ENCODE results near the gene FAM217A.
A peak's percentile ranks its signal among the peaks of the same experiment; 100 is the strongest.
"Not testable (repeated sequence)": the region's sequence is repeated elsewhere in the genome, so short reads cannot be mapped to it uniquely, and the experiment has no call there.

The FAM217A gene

GRCh38 chr6:4103929-4104328, 25.0 kb upstream of the FAM217A start:
- H3K27me3 ChIP-seq (replicated peaks in 2 of 5; ENCODE audit: control insufficient read depth in 4 of 5, insufficient read depth in 5 of 5, low read length in 4 of 5) = peaks cover 0 to 2% (median 0%) of the 10 kb centered on the region in 5 experiments
- WGBS (ENCODE audit: insufficient coverage) = 100% methylated on average over 5 of the region's 5 CpGs
- POLR2A ChIA-PET = no interaction called here

DNA sequence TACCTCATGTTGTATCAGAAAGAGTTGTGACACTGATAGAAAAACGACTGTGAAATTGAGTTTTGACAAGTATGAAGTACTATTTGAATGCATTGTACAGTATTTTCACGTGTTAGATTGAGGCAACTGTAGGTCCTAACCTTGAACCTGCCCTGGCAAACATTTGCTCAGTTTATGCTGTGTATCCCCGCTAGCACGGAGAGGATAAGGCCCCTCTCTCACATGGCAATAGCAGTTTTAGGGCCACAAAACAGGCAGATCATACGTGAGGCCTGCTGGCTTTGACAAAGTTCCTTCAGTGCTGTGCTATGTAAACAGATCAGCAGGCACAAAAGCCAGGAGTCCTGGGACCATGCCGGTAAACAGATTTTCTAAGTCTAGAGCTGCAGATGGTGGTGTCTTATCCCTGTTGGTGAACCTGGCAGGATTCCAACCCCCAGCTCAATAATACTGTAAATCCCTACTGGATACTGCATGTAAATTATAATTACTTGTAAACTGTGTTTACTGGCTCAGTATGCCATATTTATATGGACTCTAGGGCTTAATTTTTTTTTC, 23.8 kb upstream of the FAM217A start:
- CTCF ChIA-PET = interaction anchor here (1.4 kb wide), 2 partner anchors 15 to 38 kb away, joined by 3 to 5 read pairs; no protein-coding TSS in a partner anchor
- H3K27ac ChIP-seq (ENCODE audit: insufficient read depth in 1 of 2, low read depth in 1 of 2, low read length in 2 of 2, poor library complexity in 1 of 2, severe bottlenecking in 2 of 2) = no peak overlapping the region
- H3K9me3 ChIP-seq (ENCODE audit: control extremely low read depth in 1 of 5, control insufficient read depth in 4 of 5, insufficient read depth in 2 of 5, low read depth in 1 of 5, low read length in 4 of 5) = peaks cover 0 to 2% (median 0%) of the 10 kb centered on the region in 5 experiments

More at GRCh38 chr6:4103929-4104328, 25.0 kb upstream of the FAM217A start:
- Histone ChIP-seq H3K4me1 (ENCODE audit: control extremely low read depth in 1 of 4, control insufficient read depth in 4 of 4, insufficient read depth in 4 of 4, low read length in 3 of 4) (no peaks in the 10 kb centered on the region), H3K4me3 (ENCODE audit: control insufficient read depth in 1 of 7, extremely low read depth in 1 of 7, insufficient read depth in 4 of 7, low read depth in 2 of 7, low read length in 6 of 7) (no peak overlapping the region), H3K27ac (ENCODE audit: insufficient read depth in 1 of 2, low read depth in 1 of 2, low read length in 2 of 2, poor library complexity in 1 of 2, severe bottlenecking in 2 of 2) (no peak overlapping the region), H3K9me3 (ENCODE audit: control extremely low read depth in 1 of 5, control insufficient read depth in 4 of 5, insufficient read depth in 2 of 5, low read depth in 1 of 5, low read length in 4 of 5) (peaks cover 0 to 2% (median 0%) of the 10 kb centered on the region in 5 experiments), H3K36me3 (ENCODE audit: control insufficient read depth in 4 of 4, insufficient read depth in 4 of 4, low read length in 3 of 4) (peaks cover 0 to 2% (median 0%) of the 10 kb centered on the region in 4 experiments)
- CTCF ChIA-PET = no interaction called here
- DNase-seq = no peak

DNA sequence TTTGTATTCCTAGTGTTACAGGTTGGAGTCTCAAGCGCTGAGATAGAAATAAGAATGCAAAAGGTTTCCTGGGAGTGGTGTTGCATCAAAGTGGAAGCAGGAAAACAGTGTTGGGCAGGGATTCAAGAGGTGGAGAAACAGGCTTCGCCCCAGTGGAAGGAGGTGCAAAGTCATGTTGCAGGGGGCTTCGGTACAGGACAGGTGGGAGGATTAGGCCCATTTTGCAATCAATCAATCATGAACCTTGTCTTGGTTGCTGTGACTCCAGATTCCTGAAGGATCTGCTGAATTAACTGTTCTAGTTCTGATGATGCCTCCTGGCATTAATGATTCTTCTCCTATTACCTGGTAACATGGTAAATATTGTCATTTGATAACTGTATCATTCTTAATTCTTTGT, 22.4 kb upstream of the FAM217A start:
- POLR2A ChIA-PET = no interaction called here
- Histone ChIP-seq H3K4me3 (ENCODE audit: control insufficient read depth in 1 of 7, extremely low read depth in 1 of 7, insufficient read depth in 4 of 7, low read depth in 2 of 7, low read length in 6 of 7) (no peak overlapping the region), H3K36me3 (ENCODE audit: control insufficient read depth in 4 of 4, insufficient read depth in 4 of 4, low read length in 3 of 4) (peaks cover 0 to 2% (median 0%) of the 10 kb centered on the region in 4 experiments), H3K4me1 (ENCODE audit: control extremely low read depth in 1 of 4, control insufficient read depth in 4 of 4, insufficient read depth in 4 of 4, low read length in 3 of 4) (no peaks in the 10 kb centered on the region), H3K9me3 (ENCODE audit: control extremely low read depth in 1 of 5, control insufficient read depth in 4 of 5, insufficient read depth in 2 of 5, low read depth in 1 of 5, low read length in 4 of 5) (peaks cover 0 to 2% (median 0%) of the 10 kb centered on the region in 5 experiments), H3K27ac (ENCODE audit: insufficient read depth in 1 of 2, low read depth in 1 of 2, low read length in 2 of 2, poor library complexity in 1 of 2, severe bottlenecking in 2 of 2) (no peak overlapping the region), H3K27me3 (replicated peaks in 2 of 5; ENCODE audit: control insufficient read depth in 4 of 5, insufficient read depth in 5 of 5, low read length in 4 of 5) (no peaks in the 10 kb centered on the region)
- 90% methylated on average over 2 of the region's 3 CpGs for WGBS (ENCODE audit: insufficient coverage)
- CTCF ChIA-PET = no interaction called here
- no peak for DNase-seq

More for the DNA sequence above, 23.8 kb upstream of the FAM217A start:
- no peaks in the 10 kb centered on the region for H3K4me1 ChIP-seq (ENCODE audit: control extremely low read depth in 1 of 4, control insufficient read depth in 4 of 4, insufficient read depth in 4 of 4, low read length in 3 of 4)
- POLR2A ChIA-PET = no interaction called here
- H3K27me3 ChIP-seq (replicated peaks in 2 of 5; ENCODE audit: control insufficient read depth in 4 of 5, insufficient read depth in 5 of 5, low read length in 4 of 5) = peaks cover 0 to 2% (median 0%) of the 10 kb centered on the region in 5 experiments
- no peak for DNase-seq
- WGBS (ENCODE audit: insufficient coverage) = 100% methylated on average over 5 of the region's 6 CpGs
- H3K36me3 ChIP-seq (ENCODE audit: control insufficient read depth in 4 of 4, insufficient read depth in 4 of 4, low read length in 3 of 4) = peaks cover 0 to 2% (median 0%) of the 10 kb centered on the region in 4 experiments
- H3K4me3 ChIP-seq (ENCODE audit: control insufficient read depth in 1 of 7, extremely low read depth in 1 of 7, insufficient read depth in 4 of 7, low read depth in 2 of 7, low read length in 6 of 7) = no peak overlapping the region

GRCh38 chr6:4100655-4101054, 21.7 kb upstream of the FAM217A start:
- Histone ChIP-seq H3K27ac (ENCODE audit: insufficient read depth in 1 of 2, low read depth in 1 of 2, low read length in 2 of 2, poor library complexity in 1 of 2, severe bottlenecking in 2 of 2) (no peak overlapping the region), H3K27me3 (replicated peaks in 2 of 5; ENCODE audit: control insufficient read depth in 4 of 5, insufficient read depth in 5 of 5, low read length in 4 of 5) (no peaks in the 10 kb centered on the region), H3K4me1 (ENCODE audit: control extremely low read depth in 1 of 4, control insufficient read depth in 4 of 4, insufficient read depth in 4 of 4, low read length in 3 of 4) (no peaks in the 10 kb centered on the region), H3K9me3 (ENCODE audit: control extremely low read depth in 1 of 5, control insufficient read depth in 4 of 5, insufficient read depth in 2 of 5, low read depth in 1 of 5, low read length in 4 of 5) (peaks cover 0 to 2% (median 0%) of the 10 kb centered on the region in 5 experiments), H3K4me3 (ENCODE audit: control insufficient read depth in 1 of 7, extremely low read depth in 1 of 7, insufficient read depth in 4 of 7, low read depth in 2 of 7, low read length in 6 of 7) (no peak overlapping the region), H3K36me3 (ENCODE audit: control insufficient read depth in 4 of 4, insufficient read depth in 4 of 4, low read length in 3 of 4) (peaks cover 0 to 2% (median 0%) of the 10 kb centered on the region in 4 experiments)
- ChIA-PET POLR2A (no interaction called here), CTCF (no interaction called here)
- DNase-seq = peak; percentile 1 to 19 (median 6)
- 50% methylated on average over 3 of the region's 5 CpGs for WGBS (ENCODE audit: insufficient coverage)

DNA sequence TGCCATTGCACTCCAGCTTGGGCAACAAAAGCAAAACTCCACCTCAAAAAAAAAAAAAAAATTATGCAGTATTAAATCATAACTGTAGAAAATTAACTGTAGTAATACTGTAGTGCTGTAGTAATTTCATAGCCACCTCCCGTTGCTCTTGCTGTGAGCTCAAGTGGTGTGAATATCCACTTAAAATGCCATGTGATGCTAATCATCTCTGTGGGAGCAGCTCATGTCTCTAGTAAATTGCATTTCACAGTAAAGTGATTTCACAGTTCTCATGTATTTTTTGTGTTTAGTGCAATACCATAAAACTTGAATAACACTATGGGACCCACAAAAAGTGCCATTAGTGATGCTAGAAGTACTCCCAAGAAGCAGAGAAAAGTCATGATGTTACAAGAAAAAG, 14.4 kb upstream of the FAM217A start:
- WGBS (ENCODE audit: insufficient coverage) = 60% methylated on average over 1 of the region's 1 CpG
- ChIA-PET POLR2A (no interaction called here), CTCF (no interaction called here)
- Histone ChIP-seq H3K27me3 (replicated peaks in 2 of 5; ENCODE audit: control insufficient read depth in 4 of 5, insufficient read depth in 5 of 5, low read length in 4 of 5) (no peaks in the 10 kb centered on the region), H3K9me3 (ENCODE audit: control extremely low read depth in 1 of 5, control insufficient read depth in 4 of 5, insufficient read depth in 2 of 5, low read depth in 1 of 5, low read length in 4 of 5) (no peaks in the 10 kb centered on the region), H3K27ac (ENCODE audit: insufficient read depth in 1 of 2, low read depth in 1 of 2, low read length in 2 of 2, poor library complexity in 1 of 2, severe bottlenecking in 2 of 2) (no peak overlapping the region), H3K4me3 (ENCODE audit: control insufficient read depth in 1 of 7, extremely low read depth in 1 of 7, insufficient read depth in 4 of 7, low read depth in 2 of 7, low read length in 6 of 7) (no peak overlapping the region), H3K36me3 (ENCODE audit: control insufficient read depth in 4 of 4, insufficient read depth in 4 of 4, low read length in 3 of 4) (no peaks in the 10 kb centered on the region), H3K4me1 (ENCODE audit: control extremely low read depth in 1 of 4, control insufficient read depth in 4 of 4, insufficient read depth in 4 of 4, low read length in 3 of 4) (no peaks in the 10 kb centered on the region)
- DNase-seq = no peak

DNA sequence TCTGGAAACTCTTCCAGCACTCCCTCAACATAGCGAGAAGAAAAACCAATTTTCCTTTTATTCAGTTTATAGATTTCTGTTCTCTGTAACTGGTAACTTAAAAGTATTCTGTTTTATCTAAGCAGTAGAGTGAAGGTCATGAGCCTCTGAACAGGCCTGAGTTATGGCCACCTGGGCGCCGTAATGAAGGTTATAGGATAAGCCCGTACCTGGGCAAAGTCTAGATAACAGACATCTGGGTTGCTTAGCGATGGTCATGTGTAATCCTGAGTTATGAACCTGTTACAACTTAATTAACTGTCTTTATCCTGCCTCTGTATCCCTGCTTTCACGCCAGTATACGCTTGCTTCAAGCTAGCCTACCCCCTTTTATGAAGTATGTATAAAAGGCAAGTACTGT, 13.0 kb upstream of the FAM217A start:
- ChIA-PET POLR2A (no interaction called here), CTCF (interaction anchor here (1.4 kb wide), 1 partner anchor 64 kb away, joined by 3 read pairs; no protein-coding TSS in a partner anchor)

DNA sequence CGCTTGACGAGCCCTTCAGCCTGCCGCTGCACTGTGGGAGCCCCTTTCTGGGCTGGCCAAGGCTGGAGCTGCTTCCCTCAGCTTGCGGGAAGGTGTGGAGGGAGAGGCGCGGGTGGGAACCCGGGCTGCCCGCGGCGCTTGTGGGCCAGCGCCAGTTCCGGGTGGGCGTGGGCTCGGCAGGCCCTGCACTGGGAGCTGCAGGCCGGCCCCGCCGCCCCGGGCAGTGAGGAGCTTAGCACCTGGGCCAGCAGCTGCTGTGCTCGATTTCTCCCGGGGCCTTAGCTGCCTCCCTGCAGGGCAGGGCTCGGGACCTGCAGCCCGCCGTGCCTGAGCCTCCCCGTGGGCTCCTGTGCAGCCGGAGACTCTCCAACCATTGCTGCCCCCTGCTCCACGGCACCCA, 11.1 kb upstream of the FAM217A start:
- CTCF ChIA-PET, DNase-seq: not testable (repeated sequence)
- 98% methylated on average over 18 of the region's 26 CpGs for WGBS (ENCODE audit: insufficient coverage)

More for the DNA sequence above, 13.0 kb upstream of the FAM217A start:
- H3K4me1 ChIP-seq (ENCODE audit: control extremely low read depth in 1 of 4, control insufficient read depth in 4 of 4, insufficient read depth in 4 of 4, low read length in 3 of 4) = no peaks in the 10 kb centered on the region
- DNase-seq = no peak
- H3K27ac ChIP-seq (ENCODE audit: insufficient read depth in 1 of 2, low read depth in 1 of 2, low read length in 2 of 2, poor library complexity in 1 of 2, severe bottlenecking in 2 of 2) = no peak overlapping the region
- no peaks in the 10 kb centered on the region for H3K9me3 ChIP-seq (ENCODE audit: control extremely low read depth in 1 of 5, control insufficient read depth in 4 of 5, insufficient read depth in 2 of 5, low read depth in 1 of 5, low read length in 4 of 5)
- 100% methylated on average over 4 of the region's 7 CpGs for WGBS (ENCODE audit: insufficient coverage)
- H3K36me3 ChIP-seq (ENCODE audit: control insufficient read depth in 4 of 4, insufficient read depth in 4 of 4, low read length in 3 of 4) = no peaks in the 10 kb centered on the region
- no peak overlapping the region for H3K4me3 ChIP-seq (ENCODE audit: control insufficient read depth in 1 of 7, extremely low read depth in 1 of 7, insufficient read depth in 4 of 7, low read depth in 2 of 7, low read length in 6 of 7)
- H3K27me3 ChIP-seq (replicated peaks in 2 of 5; ENCODE audit: control insufficient read depth in 4 of 5, insufficient read depth in 5 of 5, low read length in 4 of 5) = no peaks in the 10 kb centered on the region

More for the DNA sequence above, 11.1 kb upstream of the FAM217A start:
- H3K36me3 ChIP-seq (ENCODE audit: control insufficient read depth in 4 of 4, insufficient read depth in 4 of 4, low read length in 3 of 4); H3K27me3 ChIP-seq (replicated peaks in 2 of 5; ENCODE audit: control insufficient read depth in 4 of 5, insufficient read depth in 5 of 5, low read length in 4 of 5); POLR2A ChIA-PET; H3K4me3 ChIP-seq (ENCODE audit: control insufficient read depth in 1 of 7, extremely low read depth in 1 of 7, insufficient read depth in 4 of 7, low read depth in 2 of 7, low read length in 6 of 7); H3K27ac ChIP-seq (ENCODE audit: insufficient read depth in 1 of 2, low read depth in 1 of 2, low read length in 2 of 2, poor library complexity in 1 of 2, severe bottlenecking in 2 of 2); H3K4me1 ChIP-seq (ENCODE audit: control extremely low read depth in 1 of 4, control insufficient read depth in 4 of 4, insufficient read depth in 4 of 4, low read length in 3 of 4); H3K9me3 ChIP-seq (ENCODE audit: control extremely low read depth in 1 of 5, control insufficient read depth in 4 of 5, insufficient read depth in 2 of 5, low read depth in 1 of 5, low read length in 4 of 5): not testable (repeated sequence)
